Right lobe of liver (tissue), 4 donors: Measurements from ENCODE around the gene SPRYD4.

Experiments used
- POLR2A ChIP-seq: fragments of 450-650 bp; IDR thresholded peaks from one replicate; pipeline ENCODE4 v1.6.1; 2017; ENCODE audit warnings: antibody characterized with exemption, mild to moderate bottlenecking
- TF ChIP-seq, protein P1 (sequence below), 4 donors: fragments of 200-600 bp in 3 of 4; fragments of 450-650 bp in 1 of 4; IDR thresholded peaks; one replicate each; pipeline versions ENCODE4 v1.5.1 to v1.8.0; 2016 to 2022; ENCODE audit warnings: antibody characterized with exemption in 4 of 4, mild to moderate bottlenecking in 2 of 4
- donor health status: DM: no; HTN: no; CAD: no.
- donor health status: DM: no; HTN: no; CAD: no.
- donor health status: DM: no; HTN: yes; CAD: no.

DNA sequence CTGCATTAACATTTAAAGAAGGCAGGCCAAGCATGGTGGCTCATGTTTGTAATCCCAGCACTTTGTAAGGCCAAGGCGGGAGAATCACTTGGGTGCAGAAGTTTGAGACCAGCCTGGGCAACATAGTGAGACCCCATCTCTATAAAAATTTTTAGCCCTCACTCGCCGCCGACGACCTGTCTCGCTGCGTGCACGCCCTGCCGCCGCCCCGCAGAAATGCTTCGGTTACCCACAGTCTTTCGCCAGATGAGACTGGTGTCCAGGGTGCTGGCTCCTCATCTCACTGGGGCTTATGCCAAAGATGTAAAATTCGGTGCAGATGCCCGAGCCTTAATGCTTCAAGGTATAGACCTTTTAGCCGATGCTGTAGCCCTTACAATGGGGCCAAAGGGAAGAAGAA lies 42.4 kb downstream of the SPRYD4 start:
- TF ChIP-seq, protein P1, sequence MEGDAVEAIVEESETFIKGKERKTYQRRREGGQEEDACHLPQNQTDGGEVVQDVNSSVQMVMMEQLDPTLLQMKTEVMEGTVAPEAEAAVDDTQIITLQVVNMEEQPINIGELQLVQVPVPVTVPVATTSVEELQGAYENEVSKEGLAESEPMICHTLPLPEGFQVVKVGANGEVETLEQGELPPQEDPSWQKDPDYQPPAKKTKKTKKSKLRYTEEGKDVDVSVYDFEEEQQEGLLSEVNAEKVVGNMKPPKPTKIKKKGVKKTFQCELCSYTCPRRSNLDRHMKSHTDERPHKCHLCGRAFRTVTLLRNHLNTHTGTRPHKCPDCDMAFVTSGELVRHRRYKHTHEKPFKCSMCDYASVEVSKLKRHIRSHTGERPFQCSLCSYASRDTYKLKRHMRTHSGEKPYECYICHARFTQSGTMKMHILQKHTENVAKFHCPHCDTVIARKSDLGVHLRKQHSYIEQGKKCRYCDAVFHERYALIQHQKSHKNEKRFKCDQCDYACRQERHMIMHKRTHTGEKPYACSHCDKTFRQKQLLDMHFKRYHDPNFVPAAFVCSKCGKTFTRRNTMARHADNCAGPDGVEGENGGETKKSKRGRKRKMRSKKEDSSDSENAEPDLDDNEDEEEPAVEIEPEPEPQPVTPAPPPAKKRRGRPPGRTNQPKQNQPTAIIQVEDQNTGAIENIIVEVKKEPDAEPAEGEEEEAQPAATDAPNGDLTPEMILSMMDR (IDR thresholded peaks at IDR 0.05) = no peak
- TF ChIP-seq POLR2A = no peak
